Medulla oblongata (tissue), 1 donor: ENCODE measurements around the gene SLC8A2.

Experiments
- DNase-seq: peaks from one replicate; pipeline ENCODE4 v3.0.0-alpha.2; 2015; ENCODE audit errors: extremely low spot score

Gene SLC8A2

GRCh38 chr19:47430041-47430802 is 41.5 kb downstream of the SLC8A2 start:
- no peak for DNase-seq

- DNase-seq = no peak
These were observed 42.4 kb downstream of the SLC8A2 start for GRCh38 chr19:47429140-47429793.

GRCh38 chr19:47428177-47428894 is 43.4 kb downstream of the SLC8A2 start:
- DNase-seq = peak; percentile 92

- peak; percentile 58 for DNase-seq
These were observed 44.2 kb downstream of the SLC8A2 start for GRCh38 chr19:47427241-47428176.

- no peak for DNase-seq
These were observed 48.4 kb downstream of the SLC8A2 start for GRCh38 chr19:47423203-47423882.

GRCh38 chr19:47422417-47423163 is 49.1 kb downstream of the SLC8A2 start:
- no peak for DNase-seq

GRCh38 chr19:47421844-47422395 is 49.8 kb downstream of the SLC8A2 start:
- no peak for DNase-seq

- DNase-seq = no peak
These were observed 50.4 kb downstream of the SLC8A2 start for GRCh38 chr19:47421244-47421786.

- DNase-seq = no peak
These were observed 51.9 kb downstream of the SLC8A2 start for GRCh38 chr19:47419789-47420188.

- DNase-seq = no peak
These were observed 52.5 kb downstream of the SLC8A2 start, which contains the start of gene MEIS3 for GRCh38 chr19:47419030-47419783. MEIS3 (minus strand) TSS chr19:47419527; CDS start chr19:47419081, 446 bp downstream.

- no peak for DNase-seq
These were observed 53.0 kb downstream of the SLC8A2 start for GRCh38 chr19:47418692-47419029.

GRCh38 chr19:47417746-47418691 is 53.7 kb downstream of the SLC8A2 start:
- no peak for DNase-seq

- DNase-seq = no peak
These were observed 54.5 kb downstream of the SLC8A2 start for GRCh38 chr19:47417107-47417745.

GRCh38 chr19:47416643-47416985 is 55.1 kb downstream of the SLC8A2 start:
- no peak for DNase-seq

- DNase-seq = no peak
These were observed 55.6 kb downstream of the SLC8A2 start for GRCh38 chr19:47415953-47416642.

- DNase-seq = no peak
These were observed 57.2 kb downstream of the SLC8A2 start for GRCh38 chr19:47414469-47414868.

- DNase-seq = no peak
These were observed 57.8 kb downstream of the SLC8A2 start for GRCh38 chr19:47413941-47414340.
